ENCODE measurements around the gene CLDN1.

Gene CLDN1

GRCh38 chr3:190336516-190337189 is 14.4 kb upstream of the CLDN1 start:
- Histone ChIP-seq H3K9me3 (ENCODE audit: control insufficient read depth in 2 of 2, low read length in 2 of 2) (no peaks in the 10 kb centered on the region), H3K27me3 (ENCODE audit: control insufficient read depth in 2 of 2, insufficient read depth in 2 of 2, low read length in 2 of 2) (no peaks in the 10 kb centered on the region), H3K27ac (ENCODE audit: low read depth in 2 of 2, low read length in 2 of 2) (no peak overlapping the region), H3K4me3 (ENCODE audit: low read length in 2 of 2) (no peak overlapping the region), H3K4me1 (ENCODE audit: control insufficient read depth in 2 of 2, insufficient read depth in 2 of 2, low read length in 2 of 2) (no peaks in the 10 kb centered on the region), H3K9ac (ENCODE audit: low read depth in 1 of 2, low read length in 2 of 2) (no peak overlapping the region), H3K36me3 (ENCODE audit: control insufficient read depth in 2 of 2, insufficient read depth in 2 of 2, low read length in 2 of 2) (no peaks in the 10 kb centered on the region)

DNA sequence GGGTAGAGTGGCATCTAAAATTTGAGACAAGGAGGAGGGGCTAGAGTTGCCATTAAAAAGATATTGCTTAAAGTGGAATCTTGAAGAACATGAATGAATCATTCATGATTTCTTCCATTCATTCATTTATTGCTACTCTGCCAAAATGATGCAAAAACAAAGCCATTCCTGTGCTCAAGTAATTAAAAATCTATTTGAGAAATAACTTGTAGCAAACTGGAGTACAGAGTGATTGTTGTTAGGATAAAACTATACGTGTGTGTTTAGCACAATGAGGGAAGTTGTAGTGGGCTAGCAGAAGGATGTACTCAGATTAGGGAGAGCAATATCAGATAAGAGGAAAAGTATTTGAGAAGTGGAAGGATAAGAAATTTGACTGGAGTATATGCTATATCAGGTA is 11.7 kb upstream of the CLDN1 start:
- Histone ChIP-seq H3K27ac (ENCODE audit: low read depth in 2 of 2, low read length in 2 of 2) (no peak overlapping the region), H3K9ac (ENCODE audit: low read depth in 1 of 2, low read length in 2 of 2) (no peak overlapping the region), H3K4me1 (ENCODE audit: control insufficient read depth in 2 of 2, insufficient read depth in 2 of 2, low read length in 2 of 2) (no peaks in the 10 kb centered on the region), H3K4me3 (ENCODE audit: low read length in 2 of 2) (no peak overlapping the region), H3K36me3 (ENCODE audit: control insufficient read depth in 2 of 2, insufficient read depth in 2 of 2, low read length in 2 of 2) (no peaks in the 10 kb centered on the region), H3K27me3 (ENCODE audit: control insufficient read depth in 2 of 2, insufficient read depth in 2 of 2, low read length in 2 of 2) (no peaks in the 10 kb centered on the region), H3K9me3 (ENCODE audit: control insufficient read depth in 2 of 2, low read length in 2 of 2) (no peaks in the 10 kb centered on the region)

- Histone ChIP-seq H3K4me3 (ENCODE audit: low read length in 2 of 2) (no peak overlapping the region), H3K4me1 (ENCODE audit: control insufficient read depth in 2 of 2, insufficient read depth in 2 of 2, low read length in 2 of 2) (no peaks in the 10 kb centered on the region), H3K36me3 (ENCODE audit: control insufficient read depth in 2 of 2, insufficient read depth in 2 of 2, low read length in 2 of 2) (no peaks in the 10 kb centered on the region), H3K9ac (ENCODE audit: low read depth in 1 of 2, low read length in 2 of 2) (no peak overlapping the region), H3K27ac (ENCODE audit: low read depth in 2 of 2, low read length in 2 of 2) (no peak overlapping the region), H3K9me3 (ENCODE audit: control insufficient read depth in 2 of 2, low read length in 2 of 2) (no peaks in the 10 kb centered on the region), H3K27me3 (ENCODE audit: control insufficient read depth in 2 of 2, insufficient read depth in 2 of 2, low read length in 2 of 2) (no peaks in the 10 kb centered on the region)
These were observed 8.9 kb upstream of the CLDN1 start for GRCh38 chr3:190330936-190331734.

DNA sequence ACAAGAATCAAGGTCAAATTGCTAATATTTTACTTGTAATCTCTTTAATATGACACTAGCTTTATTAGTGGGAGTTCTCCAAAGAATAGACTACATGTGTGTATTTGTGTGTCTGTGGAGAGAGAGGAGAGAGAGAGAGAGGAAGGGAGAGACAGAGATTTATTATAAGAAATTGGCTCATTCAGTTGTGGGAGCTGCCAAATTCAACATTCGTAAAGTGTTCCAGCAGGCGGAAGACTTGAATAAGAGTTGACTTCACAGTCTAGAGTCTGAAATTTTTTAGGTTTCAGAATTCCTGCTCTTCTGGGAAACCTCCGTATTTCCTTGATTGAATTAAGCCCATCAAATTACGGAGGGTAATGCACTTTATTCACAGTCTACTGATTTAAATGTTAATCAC is 4.7 kb upstream of the CLDN1 start:
- Histone ChIP-seq H3K27ac (ENCODE audit: low read depth in 2 of 2, low read length in 2 of 2) (no peak overlapping the region), H3K27me3 (ENCODE audit: control insufficient read depth in 2 of 2, insufficient read depth in 2 of 2, low read length in 2 of 2) (peaks cover under 1 to 2% of the 10 kb centered on the region in 2 donors), H3K4me3 (ENCODE audit: low read length in 2 of 2) (no peak overlapping the region), H3K4me1 (ENCODE audit: control insufficient read depth in 2 of 2, insufficient read depth in 2 of 2, low read length in 2 of 2) (peaks cover 7 to 12% of the 10 kb centered on the region in 2 donors), H3K9ac (ENCODE audit: low read depth in 1 of 2, low read length in 2 of 2) (no peak overlapping the region), H3K36me3 (ENCODE audit: control insufficient read depth in 2 of 2, insufficient read depth in 2 of 2, low read length in 2 of 2) (no peaks in the 10 kb centered on the region), H3K9me3 (ENCODE audit: control insufficient read depth in 2 of 2, low read length in 2 of 2) (no peaks in the 10 kb centered on the region)

- no peak overlapping the region for H3K9ac ChIP-seq (ENCODE audit: low read depth in 1 of 2, low read length in 2 of 2)
- no peak overlapping the region for H3K27ac ChIP-seq (ENCODE audit: low read depth in 2 of 2, low read length in 2 of 2)
- H3K4me1 ChIP-seq (ENCODE audit: control insufficient read depth in 2 of 2, insufficient read depth in 2 of 2, low read length in 2 of 2): peaks cover 10 to 17% of the 10 kb centered on the region in 2 donors
- no peaks in the 10 kb centered on the region for H3K36me3 ChIP-seq (ENCODE audit: control insufficient read depth in 2 of 2, insufficient read depth in 2 of 2, low read length in 2 of 2)
- no peak overlapping the region for H3K4me3 ChIP-seq (ENCODE audit: low read length in 2 of 2)
- no peaks in the 10 kb centered on the region for H3K9me3 ChIP-seq (ENCODE audit: control insufficient read depth in 2 of 2, low read length in 2 of 2)
- H3K27me3 ChIP-seq (ENCODE audit: control insufficient read depth in 2 of 2, insufficient read depth in 2 of 2, low read length in 2 of 2): peaks cover 2 to 6% of the 10 kb centered on the region in 2 donors
These were observed 4.1 kb upstream of the CLDN1 start for GRCh38 chr3:190326361-190326760.

- H3K4me3 ChIP-seq (ENCODE audit: low read length in 2 of 2): no peak overlapping the region
- H3K9ac ChIP-seq (ENCODE audit: low read depth in 1 of 2, low read length in 2 of 2): no peak overlapping the region
- H3K9me3 ChIP-seq (ENCODE audit: control insufficient read depth in 2 of 2, low read length in 2 of 2): no peaks in the 10 kb centered on the region
- peaks cover 2 to 6% of the 10 kb centered on the region in 2 donors for H3K27me3 ChIP-seq (ENCODE audit: control insufficient read depth in 2 of 2, insufficient read depth in 2 of 2, low read length in 2 of 2)
- H3K27ac ChIP-seq (ENCODE audit: low read depth in 2 of 2, low read length in 2 of 2): no peak overlapping the region
- H3K36me3 ChIP-seq (ENCODE audit: control insufficient read depth in 2 of 2, insufficient read depth in 2 of 2, low read length in 2 of 2): no peaks in the 10 kb centered on the region
- H3K4me1 ChIP-seq (ENCODE audit: control insufficient read depth in 2 of 2, insufficient read depth in 2 of 2, low read length in 2 of 2): peaks cover 10 to 17% of the 10 kb centered on the region in 2 donors
These were observed 3.7 kb upstream of the CLDN1 start for GRCh38 chr3:190325923-190326322.

DNA sequence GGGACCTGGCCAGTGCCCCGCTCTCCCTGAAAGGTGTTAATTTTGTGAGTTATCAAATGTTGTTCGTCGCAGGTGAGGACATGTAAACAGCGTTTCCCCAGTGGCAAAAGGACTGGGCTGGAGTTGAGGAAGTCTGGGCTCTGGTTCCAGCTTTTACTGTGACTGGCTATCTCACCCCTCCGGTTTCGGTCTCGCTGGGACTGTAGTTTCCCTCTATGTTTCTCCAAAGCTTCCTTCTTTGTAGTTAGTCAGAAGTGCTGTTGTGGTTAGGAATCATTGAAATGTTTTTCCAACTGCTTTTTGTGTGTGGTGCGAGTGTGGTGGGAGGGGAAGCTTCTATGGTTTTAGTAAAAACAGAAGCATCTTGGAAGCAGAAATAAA is 990 bp upstream of the CLDN1 start:
- Histone ChIP-seq H3K9ac (ENCODE audit: low read depth in 1 of 2, low read length in 2 of 2) (no peak overlapping the region), H3K4me3 (ENCODE audit: low read length in 2 of 2) (no peak overlapping the region), H3K27ac (ENCODE audit: low read depth in 2 of 2, low read length in 2 of 2) (no peak overlapping the region), H3K27me3 (ENCODE audit: control insufficient read depth in 2 of 2, insufficient read depth in 2 of 2, low read length in 2 of 2) (peaks cover 2 to 6% of the 10 kb centered on the region in 2 donors), H3K36me3 (ENCODE audit: control insufficient read depth in 2 of 2, insufficient read depth in 2 of 2, low read length in 2 of 2) (no peaks in the 10 kb centered on the region), H3K9me3 (ENCODE audit: control insufficient read depth in 2 of 2, low read length in 2 of 2) (no peaks in the 10 kb centered on the region), H3K4me1 (ENCODE audit: control insufficient read depth in 2 of 2, insufficient read depth in 2 of 2, low read length in 2 of 2) (peaks cover 10 to 17% of the 10 kb centered on the region in 2 donors)

- Histone ChIP-seq H3K27me3 (ENCODE audit: control insufficient read depth in 2 of 2, insufficient read depth in 2 of 2, low read length in 2 of 2) (peaks cover 2 to 6% of the 10 kb centered on the region in 2 donors), H3K9me3 (ENCODE audit: control insufficient read depth in 2 of 2, low read length in 2 of 2) (no peaks in the 10 kb centered on the region), H3K9ac (ENCODE audit: low read depth in 1 of 2, low read length in 2 of 2) (peak overlapping the region in 1 of 2 donors; percentile 4), H3K4me3 (ENCODE audit: low read length in 2 of 2) (peak overlapping the region; percentile 60 to 70), H3K4me1 (ENCODE audit: control insufficient read depth in 2 of 2, insufficient read depth in 2 of 2, low read length in 2 of 2) (peaks cover 10 to 17% of the 10 kb centered on the region in 2 donors), H3K36me3 (ENCODE audit: control insufficient read depth in 2 of 2, insufficient read depth in 2 of 2, low read length in 2 of 2) (no peaks in the 10 kb centered on the region), H3K27ac (ENCODE audit: low read depth in 2 of 2, low read length in 2 of 2) (no peak overlapping the region)
These were observed 479 bp upstream of the CLDN1 start for GRCh38 chr3:190322604-190323245.

- no peaks in the 10 kb centered on the region for H3K9me3 ChIP-seq (ENCODE audit: control insufficient read depth in 2 of 2, low read length in 2 of 2)
- no peaks in the 10 kb centered on the region for H3K36me3 ChIP-seq (ENCODE audit: control insufficient read depth in 2 of 2, insufficient read depth in 2 of 2, low read length in 2 of 2)
- H3K4me3 ChIP-seq (ENCODE audit: low read length in 2 of 2): no peak overlapping the region
- peaks cover 10 to 17% of the 10 kb centered on the region in 2 donors for H3K4me1 ChIP-seq (ENCODE audit: control insufficient read depth in 2 of 2, insufficient read depth in 2 of 2, low read length in 2 of 2)
- H3K27me3 ChIP-seq (ENCODE audit: control insufficient read depth in 2 of 2, insufficient read depth in 2 of 2, low read length in 2 of 2): peaks cover 2 to 6% of the 10 kb centered on the region in 2 donors
- H3K27ac ChIP-seq (ENCODE audit: low read depth in 2 of 2, low read length in 2 of 2): no peak overlapping the region
- no peak overlapping the region for H3K9ac ChIP-seq (ENCODE audit: low read depth in 1 of 2, low read length in 2 of 2)
These were observed 1.5 kb downstream of the CLDN1 start for GRCh38 chr3:190320594-190321362.

Measured in mucosa of rectum (tissue), 2 donors.